Measurements from ENCODE around the gene UBC.

DNA sequence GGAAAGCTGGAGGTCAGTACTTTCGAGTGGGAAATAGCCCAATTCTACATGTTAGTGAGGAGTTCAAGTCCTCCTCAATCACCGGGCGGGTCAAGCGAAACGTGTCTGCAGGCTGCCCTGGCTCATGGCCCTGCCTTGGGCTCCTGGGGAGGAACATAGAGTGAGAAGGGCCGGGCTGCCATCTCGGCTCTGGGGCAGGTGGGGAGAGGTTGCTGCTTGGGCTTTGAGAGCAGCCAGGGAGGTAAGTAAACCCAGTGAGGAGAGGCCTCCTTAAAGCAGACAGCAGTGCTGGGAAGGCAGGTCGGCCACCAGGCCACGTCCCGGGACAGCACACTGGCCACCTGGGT lies 32.0 kb upstream of the UBC start:
- TF ChIP-seq, protein P1, sequence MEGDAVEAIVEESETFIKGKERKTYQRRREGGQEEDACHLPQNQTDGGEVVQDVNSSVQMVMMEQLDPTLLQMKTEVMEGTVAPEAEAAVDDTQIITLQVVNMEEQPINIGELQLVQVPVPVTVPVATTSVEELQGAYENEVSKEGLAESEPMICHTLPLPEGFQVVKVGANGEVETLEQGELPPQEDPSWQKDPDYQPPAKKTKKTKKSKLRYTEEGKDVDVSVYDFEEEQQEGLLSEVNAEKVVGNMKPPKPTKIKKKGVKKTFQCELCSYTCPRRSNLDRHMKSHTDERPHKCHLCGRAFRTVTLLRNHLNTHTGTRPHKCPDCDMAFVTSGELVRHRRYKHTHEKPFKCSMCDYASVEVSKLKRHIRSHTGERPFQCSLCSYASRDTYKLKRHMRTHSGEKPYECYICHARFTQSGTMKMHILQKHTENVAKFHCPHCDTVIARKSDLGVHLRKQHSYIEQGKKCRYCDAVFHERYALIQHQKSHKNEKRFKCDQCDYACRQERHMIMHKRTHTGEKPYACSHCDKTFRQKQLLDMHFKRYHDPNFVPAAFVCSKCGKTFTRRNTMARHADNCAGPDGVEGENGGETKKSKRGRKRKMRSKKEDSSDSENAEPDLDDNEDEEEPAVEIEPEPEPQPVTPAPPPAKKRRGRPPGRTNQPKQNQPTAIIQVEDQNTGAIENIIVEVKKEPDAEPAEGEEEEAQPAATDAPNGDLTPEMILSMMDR (IDR thresholded peaks at IDR 0.05; ENCODE audit: poor library complexity), result no peak
- TF ChIP-seq EZH2 (IDR thresholded peaks at IDR 0.05; ENCODE audit: borderline replicate concordance), result no peak

Measured in hepatocyte (in vitro differentiated cells).